H1 (cell line): ENCODE data around the gene HLA-DQA2. TPM values are rescaled to one million over a fixed set of nuclear protein-coding genes. Genes with fewer than 3 reads are reported as not detected.

Experiments
- SAP30 ChIP-seq: fragments of 300-600 bp; sonication (generic); IDR thresholded peaks from 2 replicates; pipeline ENCODE4 v1.7.1; 2012; ENCODE audit warnings: low read length, moderate library complexity, mild to moderate bottlenecking, inconsistent platforms; ENCODE audit not compliant: insufficient read depth, insufficient replicate concordance
- TBP ChIP-seq: IDR thresholded peaks from 2 replicates; pipeline ENCODE4 v1.6.1; 2011; ENCODE audit warnings: low read depth, low read length, improper control_type of control experiment
- polyA plus RNA-seq, 7 experiments: library from polyadenylated mRNA; depleted of rRNA in 3 of 7; stranded (reverse) in 5 of 7; unstranded in 2 of 7; fragments of >200 nt in 5 of 7; fragments of 200-250 nt in 2 of 7; gene quantifications; 1 replicate in 5 of 7; 2 replicates in 1 of 7; 4 replicates in 1 of 7; pipeline versions ENCODE4 v1.2.1 to v1.2.3, GENCODE V29; 2011 to 2013; ENCODE audit warnings: missing spikeins in 2 of 7, mixed read lengths in 2 of 7
- total RNA-seq: library from RNA; stranded (reverse); fragmentation: NEBNext Ultra II Directional; extraction: Animal tissue kit (Norgen Biotek cat#: 25700); gene quantifications from 2 replicates; pipeline ENCODE4 v1.2.1, GENCODE V29; 2021
- TF ChIP-seq, protein P1 (sequence below), 3 experiments: IDR thresholded peaks; 1 replicate in 2 of 3; 2 replicates in 1 of 3; pipeline versions ENCODE4 v1.5.1 to v1.6.1; 2011; ENCODE audit warnings: low read length in 3 of 3, mild to moderate bottlenecking in 3 of 3, inconsistent platforms in 2 of 3, low read depth in 1 of 3, moderate library complexity in 1 of 3; ENCODE audit not compliant: insufficient read depth in 1 of 3; ENCODE audit errors: control extremely low read depth in 1 of 3

HLA-DQA2 gene
- total and polyA plus RNA-seq, 2 of the 8 experiments (the other 6 are each of a cell fraction or from before 2014, with no cell fraction given), result not detected

DNA sequence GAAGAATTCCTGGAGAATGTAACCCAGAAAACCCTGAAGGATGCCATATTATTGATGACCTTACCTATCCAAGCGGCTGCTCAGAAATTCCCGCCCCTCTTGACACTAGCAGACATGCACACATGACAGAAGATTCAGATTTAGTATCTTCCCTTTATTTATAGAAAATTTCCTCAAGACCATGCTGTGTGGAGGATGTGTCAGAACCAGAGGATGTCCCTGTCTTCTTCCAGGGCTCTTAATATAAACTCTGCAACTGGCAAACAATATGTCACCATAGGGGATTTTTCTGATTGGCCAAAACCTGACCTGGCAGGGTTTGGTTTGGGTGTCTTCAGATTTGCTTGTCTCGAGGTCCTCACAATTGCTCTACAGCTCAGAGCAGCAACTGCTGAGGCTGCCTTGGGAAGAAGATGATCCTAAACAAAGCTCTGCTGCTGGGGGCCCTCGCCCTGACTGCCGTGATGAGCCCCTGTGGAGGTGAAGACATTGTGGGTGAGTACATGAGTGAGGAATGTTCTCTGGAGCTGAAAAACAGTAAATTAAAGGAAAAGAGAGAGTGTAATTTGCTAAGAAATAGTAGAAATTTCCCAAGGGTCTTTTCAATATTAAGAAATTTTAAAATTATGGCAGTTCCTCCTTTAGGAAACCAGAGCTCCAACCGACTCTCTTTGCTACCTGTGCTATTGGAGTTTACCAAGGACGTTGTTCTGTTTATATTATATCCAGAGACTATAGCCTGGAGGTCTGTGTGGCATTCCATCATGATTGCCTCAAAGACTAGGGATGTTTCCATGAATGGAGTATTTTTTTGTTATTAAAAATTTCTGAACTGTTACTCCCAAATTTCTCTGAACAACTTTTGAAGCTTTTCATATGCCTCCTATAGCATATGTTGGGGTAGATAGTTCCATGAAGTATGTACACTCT, at the start of gene HLA-DQA2 (continued):
- TF ChIP-seq TBP (no peak), SAP30 (no peak)
- TF ChIP-seq, protein P1, sequence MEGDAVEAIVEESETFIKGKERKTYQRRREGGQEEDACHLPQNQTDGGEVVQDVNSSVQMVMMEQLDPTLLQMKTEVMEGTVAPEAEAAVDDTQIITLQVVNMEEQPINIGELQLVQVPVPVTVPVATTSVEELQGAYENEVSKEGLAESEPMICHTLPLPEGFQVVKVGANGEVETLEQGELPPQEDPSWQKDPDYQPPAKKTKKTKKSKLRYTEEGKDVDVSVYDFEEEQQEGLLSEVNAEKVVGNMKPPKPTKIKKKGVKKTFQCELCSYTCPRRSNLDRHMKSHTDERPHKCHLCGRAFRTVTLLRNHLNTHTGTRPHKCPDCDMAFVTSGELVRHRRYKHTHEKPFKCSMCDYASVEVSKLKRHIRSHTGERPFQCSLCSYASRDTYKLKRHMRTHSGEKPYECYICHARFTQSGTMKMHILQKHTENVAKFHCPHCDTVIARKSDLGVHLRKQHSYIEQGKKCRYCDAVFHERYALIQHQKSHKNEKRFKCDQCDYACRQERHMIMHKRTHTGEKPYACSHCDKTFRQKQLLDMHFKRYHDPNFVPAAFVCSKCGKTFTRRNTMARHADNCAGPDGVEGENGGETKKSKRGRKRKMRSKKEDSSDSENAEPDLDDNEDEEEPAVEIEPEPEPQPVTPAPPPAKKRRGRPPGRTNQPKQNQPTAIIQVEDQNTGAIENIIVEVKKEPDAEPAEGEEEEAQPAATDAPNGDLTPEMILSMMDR (IDR thresholded peaks at IDR 0.05; ENCODE audit: control extremely low read depth in 1 of 3, insufficient read depth in 1 of 3, low read depth in 1 of 3, low read length in 3 of 3), result no peak
